Middle frontal gyrus (tissue), 1 donor: ENCODE measurements around the gene APOBEC3B.
"Not testable (repeated sequence)": the region's sequence is repeated elsewhere in the genome, so short reads cannot be mapped to it uniquely, and the experiment has no call there.

Source experiments
- DNase-seq: peaks from one replicate; pipeline ENCODE4 v3.0.0-alpha.2; 2015; ENCODE audit warnings: low spot score; ENCODE audit errors: extremely low spot score

Gene APOBEC3B

DNA sequence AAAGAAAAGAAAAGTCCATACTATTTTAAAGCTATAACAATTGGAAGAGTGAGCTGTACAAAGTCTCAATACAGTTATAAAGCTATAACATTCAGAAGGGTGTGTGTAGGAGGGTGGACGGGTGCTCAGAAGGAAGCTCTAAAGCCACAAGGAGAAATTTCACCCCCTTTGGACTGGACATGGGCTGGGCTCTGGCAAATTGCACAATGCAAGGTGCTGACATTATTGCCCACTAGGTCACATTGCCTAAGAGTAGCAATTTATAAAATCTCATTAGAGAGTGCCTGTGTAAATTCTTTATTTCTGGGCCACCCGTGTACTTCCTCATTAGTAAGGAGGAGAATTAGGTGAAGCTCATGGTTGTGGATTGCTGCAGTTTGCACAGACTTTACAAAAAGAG lies 30.4 kb upstream of the APOBEC3B start:
- no peak for DNase-seq

DNA sequence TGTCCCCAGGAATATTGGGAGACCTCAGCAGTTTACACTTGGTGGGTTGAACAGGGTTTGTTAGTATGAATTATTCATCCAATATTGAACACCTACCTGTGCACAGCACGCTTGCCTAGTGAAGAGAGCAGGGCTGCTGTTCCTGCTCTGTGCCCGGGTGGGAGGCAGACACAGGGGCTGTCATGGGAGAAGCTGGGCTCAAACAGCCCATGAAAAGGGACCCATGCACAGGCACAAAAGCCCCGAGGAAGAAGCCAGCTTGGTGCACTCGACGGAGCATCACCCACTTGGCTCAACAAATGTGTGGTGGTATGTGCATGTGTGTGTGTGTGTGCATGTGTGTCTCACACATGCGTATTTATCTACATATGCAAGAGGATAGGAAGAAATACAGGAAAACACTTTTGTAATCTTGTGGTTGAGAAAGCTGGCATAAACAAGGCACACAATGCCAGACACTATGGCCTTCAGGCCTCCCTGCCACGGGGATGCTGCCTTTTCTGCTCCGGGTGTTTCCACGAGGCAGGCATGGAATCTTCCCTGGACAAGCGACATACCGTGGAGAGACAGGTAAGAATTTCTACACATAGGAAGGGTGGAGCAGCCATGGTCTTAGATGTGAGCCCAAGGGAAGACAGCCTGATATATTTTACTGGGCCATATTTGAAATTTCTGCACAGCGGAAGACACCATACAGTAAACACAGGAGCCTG lies 29.7 kb upstream of the APOBEC3B start:
- DNase-seq: no peak

DNA sequence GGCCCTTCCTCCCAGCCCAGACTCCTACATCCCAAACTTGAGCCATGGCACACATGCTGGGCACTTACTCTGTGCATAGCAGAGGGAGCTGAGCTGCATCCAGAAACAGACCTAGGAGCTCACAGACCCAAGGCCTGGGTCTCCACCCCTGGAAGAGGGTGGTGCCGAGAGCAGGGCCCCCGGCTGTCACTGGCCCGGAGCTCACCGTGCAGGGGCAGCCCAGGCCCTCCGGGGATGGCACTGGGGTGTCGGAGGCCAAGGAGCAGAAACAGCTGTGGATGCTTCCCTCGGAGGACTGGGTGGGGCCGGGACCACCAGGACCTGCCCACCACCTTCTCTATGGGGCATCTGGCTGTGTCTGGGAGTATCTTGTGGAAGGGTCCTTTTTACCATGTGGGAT lies 29.1 kb upstream of the APOBEC3B start:
- DNase-seq: no peak

DNA sequence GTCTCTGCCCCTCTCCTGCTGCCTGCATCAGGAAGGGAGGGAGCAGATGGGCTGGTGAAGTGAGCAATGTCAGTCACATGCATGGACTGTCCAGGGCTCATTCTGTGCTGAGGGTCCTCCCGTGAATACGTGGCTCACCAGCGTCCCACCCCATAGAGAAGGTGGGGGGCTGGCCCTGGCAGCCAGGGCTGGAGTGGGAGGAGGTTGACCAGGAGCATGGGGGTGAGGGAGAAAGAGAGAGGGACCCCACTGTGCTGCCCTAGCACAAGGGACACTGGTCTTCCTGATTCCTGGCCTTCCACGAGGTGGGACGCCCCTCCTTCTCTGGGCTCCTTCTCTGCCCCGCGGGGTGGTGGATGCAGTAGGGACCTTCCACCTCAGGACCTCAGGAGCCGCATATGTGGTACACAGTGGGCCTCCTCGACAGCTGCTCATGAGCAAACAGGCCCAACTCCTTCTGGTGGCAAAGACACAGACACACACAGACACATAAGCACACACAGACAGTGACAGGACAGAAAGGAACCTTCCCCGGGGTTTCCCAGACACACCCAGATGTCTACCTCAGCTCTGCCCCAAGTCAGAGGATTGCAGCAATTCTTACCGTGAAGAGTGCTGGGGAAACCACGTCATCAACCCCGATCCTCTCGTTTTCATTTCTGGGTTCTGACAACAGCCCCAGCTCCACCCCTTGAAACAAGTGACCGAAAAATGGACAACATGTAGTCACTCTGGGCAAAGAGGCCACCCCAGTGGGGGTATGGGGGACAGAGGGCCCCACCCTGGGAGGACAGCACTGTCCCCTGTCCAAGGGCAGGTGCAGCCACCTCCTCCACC lies 28.4 kb upstream of the APOBEC3B start:
- DNase-seq: no peak

DNA sequence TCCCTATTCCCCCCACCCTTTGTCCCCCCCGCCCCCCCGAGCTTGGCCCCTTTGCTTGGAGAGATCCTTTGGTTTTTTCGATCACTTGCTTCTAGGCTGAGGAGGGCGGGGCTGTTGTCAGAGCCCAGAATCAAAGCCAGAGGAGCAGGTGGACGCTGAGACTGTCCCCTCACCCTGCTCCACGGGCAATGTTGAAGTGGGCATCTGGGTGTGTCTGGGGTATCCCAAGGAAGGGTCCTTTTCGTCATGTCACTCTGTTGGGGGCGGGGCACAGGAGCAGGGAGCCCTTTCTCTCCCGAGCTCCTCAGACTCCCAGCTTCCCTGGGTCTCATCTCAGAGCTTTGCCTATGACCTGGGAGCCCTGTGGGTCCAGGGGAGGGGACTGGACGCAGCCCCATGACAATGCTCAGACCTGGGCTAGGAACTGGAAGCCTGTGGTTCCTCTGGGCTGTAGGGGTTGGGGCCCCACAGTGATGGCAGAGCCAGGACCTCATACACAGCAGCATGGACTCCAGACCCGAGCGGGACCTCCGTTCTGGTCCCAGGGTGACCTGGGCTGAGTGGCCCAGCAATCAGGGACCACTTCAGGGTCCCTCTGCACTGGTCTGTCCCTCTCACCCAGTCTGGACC lies 27.6 kb upstream of the APOBEC3B start:
- DNase-seq: no peak

DNA sequence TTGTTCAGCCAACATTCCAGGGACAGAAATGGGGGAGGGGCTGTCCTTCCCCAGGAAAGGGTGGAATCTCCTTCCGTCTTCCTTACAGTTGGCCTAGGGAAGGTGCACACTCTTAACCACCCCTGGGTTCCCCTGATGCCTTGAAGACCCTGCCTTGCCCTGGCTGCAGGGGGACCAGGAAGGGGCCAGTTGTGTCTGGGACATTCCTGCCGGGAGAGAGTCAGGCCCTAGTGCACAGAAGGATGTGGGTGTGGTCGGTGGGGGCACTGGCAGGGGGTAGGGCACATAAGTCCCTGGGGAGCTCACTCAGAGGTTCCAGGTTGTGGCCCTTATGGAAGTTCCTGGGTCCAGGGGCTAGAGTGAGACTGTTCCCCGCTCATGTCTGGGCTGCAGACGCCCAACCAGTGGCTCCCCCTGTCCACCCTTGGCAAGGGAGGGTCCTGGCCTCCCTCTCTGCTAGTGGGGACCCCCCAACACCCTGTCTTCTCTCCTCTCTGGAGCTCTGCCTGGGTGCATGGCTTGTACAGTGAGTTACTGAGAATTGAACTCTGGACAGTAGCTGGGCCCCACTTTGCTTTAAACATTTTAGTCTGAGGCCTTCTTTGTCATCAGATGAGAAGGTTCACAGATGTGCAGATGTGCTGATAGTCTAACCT lies 26.8 kb upstream of the APOBEC3B start:
- DNase-seq: no peak

DNA sequence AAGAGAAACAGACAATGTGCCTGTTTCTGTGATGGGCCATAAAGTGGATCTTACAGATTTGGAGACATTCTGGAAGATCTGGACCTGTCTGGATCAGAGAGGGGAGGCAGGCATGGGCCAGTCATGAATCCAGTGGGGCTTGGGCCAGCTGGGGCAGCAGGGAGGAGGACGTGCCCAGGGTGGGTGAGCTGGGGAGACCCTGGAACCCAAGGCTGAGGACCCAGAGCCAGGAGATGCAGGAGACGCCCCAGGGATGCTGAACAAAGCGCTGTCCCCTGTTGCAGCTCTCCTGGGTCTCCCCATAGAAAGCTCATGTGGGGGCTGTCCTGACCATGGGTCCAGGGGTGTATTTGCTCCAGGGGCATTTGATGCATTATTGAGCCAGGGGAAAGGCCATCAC lies 26.2 kb upstream of the APOBEC3B start:
- no peak for DNase-seq

DNA sequence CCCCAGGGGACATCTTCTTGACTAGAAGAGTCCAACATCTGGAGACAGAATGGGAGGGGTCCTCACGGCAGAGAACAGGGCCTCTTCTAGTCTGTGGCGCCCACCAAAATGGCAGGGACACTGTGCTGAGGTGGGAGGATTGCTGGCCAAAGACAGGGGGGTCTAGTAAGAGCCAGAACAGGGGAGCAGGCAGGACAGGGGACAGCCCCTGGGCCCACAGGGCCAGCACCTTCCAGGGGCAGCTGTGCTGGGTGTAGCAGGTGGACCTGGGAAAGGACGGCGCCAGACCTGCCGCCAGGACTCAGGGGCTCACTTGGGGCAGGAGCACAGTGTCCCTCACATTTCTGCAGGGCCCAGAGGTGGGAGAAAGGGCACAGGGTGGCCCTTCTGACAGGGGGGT lies 25.6 kb upstream of the APOBEC3B start:
- no peak for DNase-seq

DNA sequence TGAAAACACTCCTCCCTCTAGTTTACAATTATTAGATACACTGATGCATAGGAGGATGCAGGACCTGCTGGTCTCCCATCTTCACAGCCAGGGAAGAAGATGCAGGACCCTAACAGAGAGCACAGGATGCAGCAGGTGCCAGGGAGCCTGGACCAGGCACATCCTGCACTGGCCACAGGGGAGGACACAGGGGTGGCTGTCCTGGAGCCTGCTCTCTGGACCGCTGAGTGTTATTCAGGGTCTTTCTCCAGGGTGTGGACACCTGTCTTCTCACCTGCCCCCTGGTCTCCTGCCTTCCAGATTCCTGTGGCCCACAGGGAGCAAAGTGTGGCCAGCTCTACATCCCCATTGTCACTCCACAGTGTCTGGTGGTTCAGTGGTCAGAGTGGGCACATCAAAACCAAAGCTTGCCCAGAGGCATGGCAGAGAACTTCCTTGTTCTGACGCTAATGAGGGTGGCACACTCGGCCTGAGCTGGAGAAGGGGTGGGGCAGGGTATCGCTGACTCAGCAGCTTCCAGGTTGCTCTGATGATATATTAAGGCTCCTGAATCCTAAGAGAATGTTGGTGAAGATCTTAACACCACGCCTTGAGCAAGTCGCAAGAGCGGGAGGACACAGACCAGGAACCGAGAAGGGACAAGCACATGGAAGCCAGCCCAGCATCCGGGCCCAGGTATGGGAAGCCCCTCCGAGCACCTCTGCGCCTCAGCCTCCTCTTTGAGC lies 24.9 kb upstream of the APOBEC3B start, which contains the start of gene APOBEC3A:
Gene APOBEC3A (plus strand): TSS at position 564 of the 725 bp plus-strand sequence. CDS start 83 bp downstream, at position 647.
- DNase-seq: no peak

DNA sequence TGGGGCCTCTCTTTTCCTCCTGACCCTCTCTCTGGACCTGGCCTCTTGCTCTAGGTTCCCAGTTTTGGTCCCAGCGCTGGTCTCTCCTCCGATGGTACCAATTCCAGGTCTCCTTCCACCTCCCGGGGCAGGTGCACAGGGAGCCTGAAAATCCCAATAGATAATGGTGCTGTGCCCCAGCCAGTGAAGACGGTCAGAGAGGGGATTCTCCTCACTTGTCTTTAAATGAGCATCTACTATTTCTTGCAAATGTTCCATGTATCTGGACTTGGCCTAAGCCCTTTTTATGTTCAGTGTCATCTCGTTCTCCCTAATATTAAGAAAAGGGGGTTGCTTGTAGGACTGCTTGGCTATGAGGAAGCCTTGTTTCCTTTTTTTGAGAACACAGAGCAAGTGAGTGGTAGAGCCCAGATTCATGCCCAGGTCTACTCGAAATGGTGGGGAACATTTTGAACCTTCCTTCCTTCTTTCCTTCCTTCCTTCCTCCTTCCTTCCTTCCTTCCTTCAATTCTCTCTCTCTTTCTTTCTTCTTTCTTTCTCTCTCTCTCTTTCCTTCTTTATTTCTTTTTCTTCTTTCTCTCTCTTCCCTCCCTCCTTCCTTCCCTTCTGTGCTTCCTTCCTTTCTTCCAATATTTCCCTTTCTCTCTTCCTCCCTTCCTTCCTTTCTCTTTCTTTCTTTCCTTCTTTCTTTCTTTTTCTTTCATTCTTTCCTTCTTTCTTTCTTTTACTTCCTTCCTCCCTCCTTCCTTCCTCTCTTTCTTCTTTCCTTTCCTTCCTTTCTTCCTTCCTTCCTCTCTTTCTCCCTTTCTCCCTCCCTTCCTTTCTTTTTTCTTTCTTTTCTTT lies 24.1 kb upstream of the APOBEC3B start:
- DNase-seq: no peak

DNA sequence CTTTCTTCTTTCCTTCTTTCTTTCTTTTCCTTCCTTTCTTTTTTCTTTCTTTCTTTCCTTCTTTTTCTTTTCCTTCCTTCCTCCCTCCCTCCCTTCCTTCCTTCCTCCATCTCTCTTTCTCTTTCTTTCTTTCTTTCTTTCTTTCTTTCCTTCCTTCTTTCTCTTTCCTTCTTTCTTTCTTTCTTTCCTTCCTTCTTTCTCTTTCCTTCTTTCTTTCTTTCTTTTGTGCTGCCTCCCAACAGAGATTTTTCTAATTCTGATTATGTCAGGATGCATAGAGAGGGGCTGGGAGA lies 23.6 kb upstream of the APOBEC3B start:
- not testable (repeated sequence) for DNase-seq

DNA sequence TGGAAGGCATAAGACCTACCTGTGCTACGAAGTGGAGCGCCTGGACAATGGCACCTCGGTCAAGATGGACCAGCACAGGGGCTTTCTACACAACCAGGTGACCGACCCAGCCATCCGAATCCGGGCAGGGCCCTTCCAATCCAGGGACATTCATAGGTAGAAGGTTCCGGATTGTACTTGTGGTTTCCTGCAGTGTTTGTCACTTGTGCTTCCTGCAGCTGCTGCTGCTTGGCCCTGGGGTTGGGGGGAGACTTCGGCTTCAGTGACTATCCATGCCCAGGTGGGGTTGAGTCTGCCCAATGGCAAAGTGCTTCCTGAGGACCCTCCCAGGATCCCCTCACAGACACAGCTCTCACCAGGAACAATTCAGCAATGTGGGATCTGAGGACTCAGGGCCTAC lies 22.6 kb upstream of the APOBEC3B start:
- no peak for DNase-seq

DNA sequence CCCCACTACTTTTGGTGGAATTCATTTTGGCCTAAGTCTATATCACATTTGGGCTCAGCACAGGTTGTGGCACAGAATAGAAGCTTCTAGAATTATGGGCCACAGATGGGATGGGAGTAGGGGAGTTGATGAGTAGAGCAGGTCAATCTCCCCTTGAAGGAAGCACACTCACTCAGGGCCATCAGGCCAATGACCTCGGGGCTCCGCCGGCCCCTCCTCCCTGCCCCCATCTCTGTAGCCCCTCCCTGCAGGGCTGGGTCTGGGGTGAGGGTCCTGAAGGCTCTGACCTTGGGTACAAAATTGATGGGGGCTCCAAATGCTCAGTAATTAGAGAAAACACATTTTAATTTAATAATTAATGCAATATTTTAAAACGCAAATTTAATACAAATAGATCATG lies 21.5 kb upstream of the APOBEC3B start:
- DNase-seq: not testable (repeated sequence)

DNA sequence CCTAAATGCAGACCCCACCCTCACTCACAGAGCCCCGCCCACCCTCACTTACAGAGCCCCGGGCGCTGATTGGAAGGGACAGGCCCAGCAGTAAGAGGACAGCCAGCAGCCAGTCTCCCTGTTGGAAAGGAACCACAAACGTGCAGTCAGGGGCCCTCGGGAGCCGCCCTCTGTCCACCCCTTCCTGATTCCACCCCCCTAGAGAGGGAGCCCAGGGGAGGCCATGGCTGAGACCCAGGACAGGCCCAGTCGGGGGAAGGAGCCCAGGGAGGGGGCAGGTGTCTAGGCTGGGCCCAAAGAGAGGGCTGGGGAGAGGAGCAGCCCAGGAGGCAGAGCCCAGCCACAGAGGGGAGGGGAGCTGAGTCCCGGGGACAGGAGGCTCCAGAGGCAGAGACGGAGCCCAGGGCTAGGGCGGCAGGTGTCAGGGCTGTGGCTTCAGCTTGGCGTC lies 18.8 kb upstream of the APOBEC3B start:
- not testable (repeated sequence) for DNase-seq

DNA sequence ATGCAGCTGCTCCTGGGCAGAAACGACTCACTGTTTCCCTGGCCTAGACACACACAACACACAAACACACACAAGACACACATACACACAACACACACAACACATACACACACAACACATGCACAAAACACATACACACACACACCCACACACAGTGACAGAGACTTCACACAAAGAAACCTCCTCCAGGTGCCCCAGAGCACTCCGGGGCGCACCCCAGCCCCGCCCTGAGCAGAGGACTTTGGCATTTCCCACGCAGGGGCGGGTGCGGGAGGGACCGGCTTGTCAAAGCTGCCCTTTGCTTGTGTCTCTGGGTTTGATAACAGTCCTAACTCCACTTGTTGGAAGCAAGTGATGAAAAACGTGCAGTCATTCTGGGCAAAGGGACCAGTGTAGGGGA lies 18.3 kb upstream of the APOBEC3B start:
- DNase-seq: no peak

DNA sequence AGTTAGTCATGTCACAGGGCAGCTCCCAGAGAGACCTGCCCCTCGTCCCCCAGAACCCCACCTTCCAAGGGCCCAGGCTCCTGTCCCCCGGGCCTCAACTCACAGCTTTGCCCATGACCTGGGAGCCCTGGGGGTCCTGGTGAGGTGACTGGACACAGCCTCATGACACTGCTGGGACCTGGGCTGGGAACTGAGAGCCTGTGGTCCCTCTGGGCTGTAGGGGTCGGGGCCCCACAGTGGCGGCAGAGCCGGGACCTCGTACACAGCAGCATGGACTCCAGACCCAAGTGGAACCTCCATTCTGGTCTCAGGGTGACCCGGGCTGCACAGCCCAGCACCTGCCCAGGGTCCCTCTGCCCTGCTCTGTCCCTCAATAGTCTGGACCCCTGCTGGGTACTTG lies 17.8 kb upstream of the APOBEC3B start:
- no peak for DNase-seq

DNA sequence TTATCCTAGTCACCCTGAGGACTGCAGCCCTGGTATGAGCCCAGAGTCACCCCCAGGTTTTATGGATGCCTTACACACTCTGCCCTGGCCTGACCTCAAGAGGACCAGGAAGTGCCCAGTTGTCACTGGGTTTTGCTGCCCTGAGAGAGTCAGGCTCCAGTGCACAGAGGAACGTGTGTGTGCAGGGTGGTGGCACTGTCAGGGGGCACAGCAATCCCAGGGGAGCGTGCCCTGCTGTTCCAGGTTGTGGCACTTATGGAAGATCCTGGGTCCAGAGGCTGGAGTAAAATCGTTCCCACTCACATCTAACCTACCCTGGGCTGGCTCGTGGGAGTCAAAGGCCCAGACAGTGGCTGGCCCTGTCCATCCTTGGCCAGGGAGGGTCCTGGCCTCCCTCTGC lies 17.2 kb upstream of the APOBEC3B start:
- no peak for DNase-seq

DNA sequence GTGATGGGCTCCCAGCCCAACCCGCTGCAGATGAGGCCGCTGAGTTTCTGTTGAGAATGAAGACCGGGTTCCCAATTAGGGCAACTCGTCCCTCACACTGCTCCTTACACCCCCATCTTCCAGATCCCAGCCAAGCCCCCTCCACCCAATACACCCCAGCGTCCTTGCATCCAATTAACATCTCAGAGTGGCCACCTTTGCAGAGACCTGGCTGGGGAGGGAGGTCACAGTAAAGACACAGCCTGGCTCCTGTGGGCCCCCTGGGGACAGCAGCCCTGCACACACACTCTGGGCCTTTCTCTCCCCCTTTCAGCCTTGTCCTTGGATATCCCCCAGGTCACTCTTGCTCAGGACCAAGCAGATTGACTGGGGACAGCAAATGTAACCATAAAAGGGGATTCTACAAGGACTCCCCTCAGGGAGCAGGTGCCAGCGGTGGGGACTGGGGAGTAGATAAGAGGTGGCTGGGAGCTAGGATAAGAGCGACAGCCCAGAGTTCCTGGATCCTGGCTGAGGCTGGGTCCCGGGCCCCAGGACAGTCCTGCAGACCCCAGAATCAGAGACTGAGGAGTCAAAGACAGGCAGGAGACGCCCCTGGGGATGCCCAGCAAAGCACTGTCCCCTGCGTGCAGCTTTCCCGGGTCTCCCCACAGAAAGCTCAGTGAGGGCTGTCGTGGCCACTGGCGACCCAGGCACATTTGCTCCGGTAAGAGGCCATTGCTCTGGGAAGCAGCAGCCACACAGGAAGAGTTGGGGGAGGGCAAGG lies 16.4 kb upstream of the APOBEC3B start:
- DNase-seq: no peak

DNA sequence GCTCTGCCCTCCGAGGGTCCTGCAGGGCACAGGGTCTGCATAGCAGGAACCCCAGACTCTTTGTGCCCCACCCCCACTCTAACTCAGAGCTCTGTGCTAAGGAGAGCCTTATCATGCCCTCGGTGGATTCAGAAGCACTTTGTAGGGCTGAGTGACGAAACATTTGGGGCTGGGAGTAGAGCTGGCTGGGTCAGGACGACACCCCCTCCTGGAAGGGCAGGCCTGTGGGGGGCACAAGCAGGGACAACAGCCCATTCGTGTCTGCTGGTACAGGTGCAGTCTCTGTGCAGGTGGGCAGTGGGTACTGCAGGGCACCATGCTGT lies 15.8 kb upstream of the APOBEC3B start:
- no peak for DNase-seq

DNA sequence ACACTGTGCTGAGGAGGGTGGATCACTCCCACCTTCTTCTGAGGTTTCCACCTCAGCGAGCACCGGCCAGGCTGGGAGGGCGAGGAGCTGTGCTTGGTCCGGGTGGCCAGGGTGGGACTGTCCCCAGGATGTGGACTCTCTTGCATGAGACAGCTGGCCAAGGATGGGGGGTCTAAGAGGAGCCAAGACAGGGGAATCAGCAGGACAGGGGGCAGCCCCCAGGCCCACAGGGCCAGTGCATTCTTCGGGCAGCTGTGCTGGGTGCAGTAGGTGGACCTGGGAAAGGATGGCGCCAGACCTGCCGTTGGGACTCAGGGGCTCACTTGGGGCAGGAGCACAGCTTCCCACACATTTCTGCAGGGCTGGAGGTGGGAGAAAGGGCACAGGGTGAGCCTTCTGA lies 15.2 kb upstream of the APOBEC3B start:
- DNase-seq: no peak
